ENCODE results near the gene RND2.

- TF ChIP-seq CTCF (IDR thresholded peaks at IDR 0.05) (no peak), POLR2A (IDR thresholded peaks at IDR 0.05) (no peak), EP300 (IDR thresholded peaks at IDR 0.05) (no peak), POLR2AphosphoS5 (IDR thresholded peaks at IDR 0.05) (no peak)
Observed at GRCh38 chr17:43018932-43019331, 6.1 kb upstream of the RND2 start.

All from sigmoid colon (tissue), 4 donors.